GM18870 (cell line): Measurements from ENCODE around the gene NPFF.
"Not testable (repeated sequence)": the region's sequence is repeated elsewhere in the genome, so short reads cannot be mapped to it uniquely, and the experiment has no call there.

Source experiments
- ATAC-seq: cut with Tn5 transposase; IDR thresholded peaks from one replicate; pipeline ENCODE4 v1.9.1; 2021; ENCODE audit warnings: moderate library complexity; ENCODE audit not compliant: unreplicated experiment

The NPFF gene, protein sequence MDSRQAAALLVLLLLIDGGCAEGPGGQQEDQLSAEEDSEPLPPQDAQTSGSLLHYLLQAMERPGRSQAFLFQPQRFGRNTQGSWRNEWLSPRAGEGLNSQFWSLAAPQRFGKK

GRCh38 chr12:53506881-53507602 lies at the start of gene NPFF:
Gene NPFF (minus strand): TSS chr12:53507484. CDS start chr12:53507474, 10 bp downstream.
- no peak for ATAC-seq

- ATAC-seq: no peak
Measured at GRCh38 chr12:53552361-53553327, 45.4 kb upstream of the NPFF start.

DNA sequence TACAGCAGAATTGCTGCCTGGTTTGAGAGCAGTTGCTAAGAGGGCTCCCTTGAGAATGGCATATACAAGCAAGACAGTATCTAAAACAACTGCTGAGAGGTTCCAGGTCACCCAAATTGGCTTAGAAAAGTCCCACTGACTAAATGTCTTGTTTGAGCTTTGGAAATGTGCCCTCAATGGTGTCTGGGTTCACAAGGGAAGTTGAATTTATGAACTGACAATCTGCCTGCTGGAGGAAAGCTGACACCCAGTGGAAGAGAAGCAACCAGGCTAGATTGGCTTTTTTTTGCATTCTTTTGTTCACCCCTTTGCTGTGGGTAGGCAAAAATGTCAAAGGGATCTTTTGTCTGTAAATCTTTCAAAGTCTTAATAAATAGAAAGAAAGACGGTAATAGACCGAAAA lies 44.6 kb upstream of the NPFF start:
- ATAC-seq: no peak

- no peak for ATAC-seq
Measured at GRCh38 chr12:53550595-53550994, 43.3 kb upstream of the NPFF start.

DNA sequence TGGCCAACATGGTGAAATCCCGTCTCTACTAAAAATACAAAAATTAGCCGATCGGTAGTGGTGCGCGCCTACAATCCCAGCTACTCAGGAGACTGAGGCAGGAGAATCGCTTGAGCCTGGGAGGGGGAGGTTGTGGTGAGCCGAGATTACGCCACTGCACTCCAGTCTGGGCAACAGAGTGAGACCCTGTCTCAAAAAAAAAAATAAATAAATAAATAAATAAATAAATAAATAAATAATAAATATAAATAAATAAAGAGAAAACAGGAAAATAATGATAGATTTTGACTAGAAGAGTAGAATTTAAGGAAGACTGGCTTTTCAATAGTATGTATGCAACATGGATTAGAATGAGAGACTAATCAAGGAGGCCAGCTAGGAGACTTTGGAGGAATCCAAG lies 42.8 kb upstream of the NPFF start:
- ATAC-seq: not testable (repeated sequence)

DNA sequence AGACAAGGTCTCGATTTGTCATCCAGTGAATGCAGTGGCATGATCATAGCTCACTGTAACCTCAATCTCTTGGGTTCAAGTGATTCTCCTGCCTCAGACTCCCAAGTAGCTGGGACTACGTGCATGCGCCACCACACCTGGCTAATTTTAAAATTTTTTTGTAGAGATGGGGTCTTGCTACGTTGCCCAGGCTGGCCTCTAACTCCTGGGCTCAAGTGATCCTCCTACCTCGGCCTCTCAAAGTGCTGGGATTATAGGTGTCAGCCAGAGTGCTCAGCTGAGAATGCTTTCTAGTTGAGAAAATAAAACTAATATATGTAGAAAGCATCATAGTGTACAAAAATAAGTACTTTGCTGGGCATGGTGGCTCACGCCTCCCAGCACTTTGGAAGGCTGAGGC lies 41.1 kb upstream of the NPFF start:
- ATAC-seq: not testable (repeated sequence)

- no peak for ATAC-seq
Measured at GRCh38 chr12:53543539-53543938, 36.3 kb upstream of the NPFF start.

DNA sequence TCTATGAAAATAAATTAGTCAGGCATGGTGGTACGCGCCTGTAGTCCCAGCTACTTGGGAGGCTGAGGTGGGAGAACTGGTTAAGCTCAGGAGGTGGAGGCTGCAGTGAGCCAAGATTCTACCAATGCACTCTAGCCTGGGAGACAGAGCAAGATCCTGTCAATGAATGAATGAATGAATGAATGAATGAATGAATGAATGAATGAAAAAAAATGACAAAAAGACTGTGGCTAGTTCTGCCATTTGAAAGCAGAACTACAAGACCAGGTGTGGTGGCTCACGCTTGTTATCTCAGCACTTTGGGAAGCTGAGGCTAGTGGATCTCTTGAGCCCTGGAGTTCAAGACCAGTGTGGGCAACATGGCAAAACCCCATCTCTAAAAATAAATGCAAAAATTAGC lies 32.2 kb upstream of the NPFF start:
- ATAC-seq: no peak

DNA sequence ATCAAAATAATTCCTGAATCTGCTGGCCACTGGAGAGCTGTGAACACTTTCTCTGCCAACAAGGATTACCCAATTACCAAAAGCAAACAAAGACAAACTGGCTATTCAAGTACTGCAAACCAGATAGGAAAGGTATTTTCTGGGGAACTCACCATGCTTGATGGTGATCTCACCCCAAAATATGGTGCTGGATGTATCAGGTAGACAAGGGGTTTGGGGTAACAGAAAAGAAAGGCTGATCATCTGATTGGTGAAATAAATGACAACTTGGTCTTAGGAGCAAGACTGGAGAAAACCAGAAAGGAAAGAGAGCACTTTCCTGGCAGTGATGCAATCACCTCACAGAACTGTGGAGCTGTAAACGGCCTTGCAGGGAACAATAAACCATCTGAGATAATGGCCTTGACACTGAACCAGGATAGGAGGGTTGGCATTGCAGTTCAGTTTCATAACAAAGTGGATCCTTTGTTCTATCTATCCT lies 31.0 kb upstream of the NPFF start:
- ATAC-seq: no peak

DNA sequence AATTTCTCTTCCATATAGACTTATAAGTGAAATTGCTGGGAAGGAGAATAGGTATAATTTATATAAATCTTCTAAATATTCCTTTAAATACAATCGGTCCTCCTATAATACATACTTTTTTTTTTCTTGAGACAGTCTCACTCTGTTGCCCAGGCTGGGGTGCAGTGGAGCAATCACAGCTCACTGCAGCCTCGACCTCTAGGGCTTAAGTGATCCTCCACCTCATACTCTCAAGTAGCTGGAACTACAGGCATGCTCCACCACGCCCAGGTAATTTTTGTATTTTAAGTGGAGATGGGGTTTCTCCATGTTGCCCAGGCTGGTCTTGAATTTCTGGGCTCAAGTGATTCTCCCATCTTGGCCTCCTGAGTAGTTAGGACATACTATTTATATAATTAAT lies 29.7 kb upstream of the NPFF start:
- no peak for ATAC-seq

DNA sequence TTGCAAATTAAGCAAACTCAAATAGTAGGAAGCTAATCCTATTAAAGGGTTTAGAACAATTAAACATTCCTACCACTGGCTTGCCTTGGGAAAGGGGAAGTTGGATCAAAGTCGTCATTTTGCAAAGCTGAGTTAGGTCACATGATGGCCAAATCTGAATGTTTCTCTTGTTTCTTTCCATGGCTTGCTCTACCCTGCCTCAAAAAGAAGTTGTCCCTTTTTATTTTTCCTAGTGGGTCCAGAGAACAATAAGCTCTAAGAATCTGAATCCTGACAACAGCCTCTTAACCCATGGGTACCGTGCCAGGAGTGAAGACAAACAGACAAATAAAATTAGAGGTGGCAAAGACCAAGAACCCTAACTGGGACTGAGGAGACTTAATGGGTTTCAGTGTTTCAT lies 26.2 kb upstream of the NPFF start:
- ATAC-seq: no peak

- ATAC-seq: no peak
Measured at GRCh38 chr12:53532524-53533445, 25.5 kb upstream of the NPFF start.

DNA sequence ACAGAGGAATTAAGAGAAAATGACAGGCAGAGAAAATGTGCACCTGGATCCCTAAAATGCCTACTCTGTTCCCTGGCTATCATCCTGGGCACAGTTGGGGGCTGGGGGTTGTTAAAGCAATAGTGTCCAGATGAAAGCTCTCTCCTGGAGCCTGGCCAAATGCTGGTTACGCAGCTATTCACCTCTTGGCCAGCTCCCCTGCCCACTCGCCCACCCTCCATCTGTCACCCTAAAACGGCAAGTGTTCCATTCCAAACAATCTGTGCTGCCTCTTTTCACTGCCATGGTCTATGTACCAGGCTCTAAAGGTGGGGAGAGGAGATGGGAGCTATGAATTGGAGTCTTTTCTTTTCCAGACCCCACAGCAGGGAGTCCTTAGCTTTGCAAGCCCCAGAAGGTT lies 24.7 kb upstream of the NPFF start:
- ATAC-seq: no peak

DNA sequence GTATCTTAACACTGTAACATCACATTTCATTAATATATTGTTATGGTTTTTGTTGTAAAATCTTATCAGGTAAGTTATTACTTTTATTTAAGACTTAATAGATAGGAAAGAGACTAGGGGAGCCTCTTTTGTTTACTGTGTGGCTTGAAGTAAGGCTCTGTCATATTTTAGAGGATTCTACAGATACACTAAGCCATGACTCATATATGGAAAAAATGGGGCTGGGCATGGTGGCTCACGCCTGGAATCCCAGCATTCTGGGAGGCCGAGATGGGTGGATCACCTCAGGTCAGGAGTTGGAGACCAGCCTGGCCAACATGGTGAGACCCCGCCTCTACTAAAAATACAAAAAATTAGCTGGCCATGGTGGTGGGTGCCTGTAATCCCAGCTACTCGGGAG lies 23.6 kb upstream of the NPFF start:
- no peak for ATAC-seq

DNA sequence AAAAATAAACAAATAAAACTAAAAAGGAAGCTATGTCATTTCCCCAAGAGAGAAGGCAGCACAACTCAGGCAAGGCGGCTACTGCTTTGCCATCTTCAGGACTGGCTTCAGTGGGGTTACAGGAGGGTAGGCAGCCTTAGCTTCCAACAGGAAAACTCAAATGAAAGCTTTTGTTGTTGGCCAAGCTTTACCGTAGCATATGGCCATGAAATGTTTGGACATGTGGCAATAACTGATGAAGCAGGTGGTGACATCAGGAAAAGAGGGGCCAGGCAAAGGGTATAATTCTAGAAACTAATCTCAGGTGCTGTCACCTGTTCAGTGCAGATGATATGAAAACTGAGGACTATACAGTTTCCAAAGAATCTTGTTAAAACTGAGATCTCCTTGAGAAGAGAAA lies 22.8 kb upstream of the NPFF start:
- ATAC-seq: no peak

DNA sequence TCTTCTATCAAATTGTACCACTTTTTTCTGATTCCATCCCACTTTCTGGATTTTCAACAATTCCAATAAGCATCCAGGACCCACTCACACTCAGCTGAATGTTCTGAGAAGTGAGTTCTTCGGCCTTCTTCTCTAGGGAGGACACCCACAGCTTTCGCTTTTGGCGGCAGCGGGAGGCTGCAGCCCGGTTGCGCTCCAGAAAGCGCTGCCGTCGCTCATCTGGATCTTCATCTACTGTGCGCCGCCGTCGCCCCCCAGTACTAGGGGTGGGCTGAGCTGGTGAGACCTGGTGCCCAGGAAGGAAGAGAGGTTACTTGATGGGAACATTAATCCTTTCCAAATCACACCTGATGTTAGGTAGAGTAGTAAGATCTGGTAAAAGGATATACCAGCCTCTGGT lies 17.2 kb upstream of the NPFF start:
- ATAC-seq: no peak

DNA sequence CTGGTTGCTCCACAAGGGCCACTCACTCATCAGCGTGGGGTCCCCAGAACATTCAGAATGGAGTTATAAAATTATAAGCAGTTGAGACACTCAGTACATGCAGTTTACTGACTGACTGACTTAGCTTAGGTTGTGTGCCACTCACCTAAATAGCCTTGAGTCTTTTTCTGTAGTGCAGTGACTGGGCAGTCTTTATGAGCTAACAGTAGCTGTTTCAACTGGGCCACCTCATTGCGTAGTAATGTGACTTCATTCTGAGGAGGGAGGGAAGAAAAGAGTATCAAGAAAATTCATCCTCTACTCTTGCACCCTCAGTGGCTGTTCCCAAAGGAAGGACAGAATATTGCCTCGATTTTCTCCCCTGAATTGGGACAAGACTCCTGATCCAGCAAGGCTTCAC lies 15.8 kb upstream of the NPFF start:
- ATAC-seq: no peak

GRCh38 chr12:53518381-53518780 lies 11.1 kb upstream of the NPFF start:
- ATAC-seq: no peak

GRCh38 chr12:53516758-53517455 lies 9.6 kb upstream of the NPFF start:
- ATAC-seq: no peak

GRCh38 chr12:53515291-53515680 lies 8.0 kb upstream of the NPFF start:
- no peak for ATAC-seq
